ENCODE results near the gene DLGAP4.

DNA sequence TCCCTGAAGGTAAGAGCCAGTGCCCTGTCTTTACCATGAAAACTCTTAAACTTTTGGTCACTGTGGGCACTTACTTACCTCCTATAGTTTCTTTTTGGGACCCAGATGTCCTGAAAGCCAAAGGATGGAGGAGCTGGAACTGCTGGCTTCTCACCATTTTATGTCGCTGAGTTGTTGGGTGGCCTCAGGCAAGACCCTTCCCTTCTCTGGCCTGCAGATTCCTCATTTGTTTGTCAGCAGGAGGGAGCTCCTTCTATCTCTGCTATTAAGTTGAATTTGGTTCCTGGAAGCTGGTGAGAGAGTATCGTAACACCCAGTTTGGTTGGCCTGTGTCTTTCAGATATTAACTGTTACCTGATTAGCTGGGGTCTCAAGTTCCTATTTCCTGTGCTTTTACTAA, 167.0 kb downstream of the DLGAP4 start:
- TF ChIP-seq RXRA (IDR thresholded peaks at IDR 0.05; ENCODE audit: borderline replicate concordance, low read depth) (no peak), RCOR1 (IDR thresholded peaks at IDR 0.05; ENCODE audit: low read length) (no peak), GATA2 (CRISPR knock-in tag; IDR thresholded peaks at IDR 0.05) (no peak), RAD21 (IDR thresholded peaks at IDR 0.05; ENCODE audit: low read length) (no peak), SMC3 (IDR thresholded peaks at IDR 0.05; ENCODE audit: low read depth, low read length) (no peak), GABPA (IDR thresholded peaks at IDR 0.05; ENCODE audit: low read depth) (no peak), EP300 (IDR thresholded peaks at IDR 0.05; ENCODE audit: borderline replicate concordance in 1 of 2, low read depth in 1 of 2, low read length in 1 of 2) (no peak), JUND (IDR thresholded peaks at IDR 0.05) (no peak), EZH2phosphoT487 (IDR thresholded peaks at IDR 0.05; ENCODE audit: borderline replicate concordance, low read depth) (no peak), NRF1 (IDR thresholded peaks at IDR 0.05; ENCODE audit: low read depth, low read length) (no peak), POLR2AphosphoS5 (IDR thresholded peaks at IDR 0.05; ENCODE audit: low read depth, low read length) (no peak)
- TF ChIP-seq, protein P1, sequence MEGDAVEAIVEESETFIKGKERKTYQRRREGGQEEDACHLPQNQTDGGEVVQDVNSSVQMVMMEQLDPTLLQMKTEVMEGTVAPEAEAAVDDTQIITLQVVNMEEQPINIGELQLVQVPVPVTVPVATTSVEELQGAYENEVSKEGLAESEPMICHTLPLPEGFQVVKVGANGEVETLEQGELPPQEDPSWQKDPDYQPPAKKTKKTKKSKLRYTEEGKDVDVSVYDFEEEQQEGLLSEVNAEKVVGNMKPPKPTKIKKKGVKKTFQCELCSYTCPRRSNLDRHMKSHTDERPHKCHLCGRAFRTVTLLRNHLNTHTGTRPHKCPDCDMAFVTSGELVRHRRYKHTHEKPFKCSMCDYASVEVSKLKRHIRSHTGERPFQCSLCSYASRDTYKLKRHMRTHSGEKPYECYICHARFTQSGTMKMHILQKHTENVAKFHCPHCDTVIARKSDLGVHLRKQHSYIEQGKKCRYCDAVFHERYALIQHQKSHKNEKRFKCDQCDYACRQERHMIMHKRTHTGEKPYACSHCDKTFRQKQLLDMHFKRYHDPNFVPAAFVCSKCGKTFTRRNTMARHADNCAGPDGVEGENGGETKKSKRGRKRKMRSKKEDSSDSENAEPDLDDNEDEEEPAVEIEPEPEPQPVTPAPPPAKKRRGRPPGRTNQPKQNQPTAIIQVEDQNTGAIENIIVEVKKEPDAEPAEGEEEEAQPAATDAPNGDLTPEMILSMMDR (IDR thresholded peaks at IDR 0.05) = no peak
- TF ChIP-seq, protein P2, sequence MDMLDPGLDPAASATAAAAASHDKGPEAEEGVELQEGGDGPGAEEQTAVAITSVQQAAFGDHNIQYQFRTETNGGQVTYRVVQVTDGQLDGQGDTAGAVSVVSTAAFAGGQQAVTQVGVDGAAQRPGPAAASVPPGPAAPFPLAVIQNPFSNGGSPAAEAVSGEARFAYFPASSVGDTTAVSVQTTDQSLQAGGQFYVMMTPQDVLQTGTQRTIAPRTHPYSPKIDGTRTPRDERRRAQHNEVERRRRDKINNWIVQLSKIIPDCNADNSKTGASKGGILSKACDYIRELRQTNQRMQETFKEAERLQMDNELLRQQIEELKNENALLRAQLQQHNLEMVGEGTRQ (IDR thresholded peaks at IDR 0.05; ENCODE audit: borderline replicate concordance, low read depth, low read length) = no peak
- TF ChIP-seq, protein P3, sequence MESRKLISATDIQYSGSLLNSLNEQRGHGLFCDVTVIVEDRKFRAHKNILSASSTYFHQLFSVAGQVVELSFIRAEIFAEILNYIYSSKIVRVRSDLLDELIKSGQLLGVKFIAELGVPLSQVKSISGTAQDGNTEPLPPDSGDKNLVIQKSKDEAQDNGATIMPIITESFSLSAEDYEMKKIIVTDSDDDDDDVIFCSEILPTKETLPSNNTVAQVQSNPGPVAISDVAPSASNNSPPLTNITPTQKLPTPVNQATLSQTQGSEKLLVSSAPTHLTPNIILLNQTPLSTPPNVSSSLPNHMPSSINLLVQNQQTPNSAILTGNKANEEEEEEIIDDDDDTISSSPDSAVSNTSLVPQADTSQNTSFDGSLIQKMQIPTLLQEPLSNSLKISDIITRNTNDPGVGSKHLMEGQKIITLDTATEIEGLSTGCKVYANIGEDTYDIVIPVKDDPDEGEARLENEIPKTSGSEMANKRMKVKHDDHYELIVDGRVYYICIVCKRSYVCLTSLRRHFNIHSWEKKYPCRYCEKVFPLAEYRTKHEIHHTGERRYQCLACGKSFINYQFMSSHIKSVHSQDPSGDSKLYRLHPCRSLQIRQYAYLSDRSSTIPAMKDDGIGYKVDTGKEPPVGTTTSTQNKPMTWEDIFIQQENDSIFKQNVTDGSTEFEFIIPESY (IDR thresholded peaks at IDR 0.05; ENCODE audit: borderline replicate concordance, low read depth) = no peak

All from SK-N-SH (cell line).